Activated naive CD4-positive, alpha-beta T cell treated with anti-CD3 and anti-CD28 coated beads, Interleukin-2, amount 50 U/mL, for 72 hours (primary cell): ENCODE measurements around the gene MPC1L. TPM values are rescaled to one million over a fixed set of nuclear protein-coding genes. Genes with fewer than 3 reads are reported as not detected.

Source experiments
- ATAC-seq, 2 donors: fragments of 150-1000 bp; cut with Tn5 transposase; 2 replicates each; pipeline ENCODE4 v1.10.0; 2021; ENCODE audit warnings: mild to moderate bottlenecking in 2 of 2, moderate library complexity in 2 of 2
- DNase-seq, 2 donors: peaks; one replicate each; pipeline ENCODE4 v3.0.0; 2021 to 2022; ENCODE audit warnings: low spot score in 2 of 2
- H3K27ac Mint-ChIP-seq, 2 donors: one replicate each; pipeline ENCODE4 v1.8.0; 2022; ENCODE audit warnings: mild to moderate bottlenecking in 2 of 2, mixed read lengths in 2 of 2
- H3K36me3 Mint-ChIP-seq, 2 donors: one replicate each; pipeline ENCODE4 v1.8.0; 2022; ENCODE audit warnings: mixed read lengths in 2 of 2
- H3K9me3 Mint-ChIP-seq, 2 donors: one replicate each; pipeline ENCODE4 v1.8.0; 2022; ENCODE audit warnings: mixed read lengths in 2 of 2
- total RNA-seq, 2 donors: library from RNA; stranded (reverse); gene quantifications; one replicate each; pipeline ENCODE4 v1.2.3, GENCODE V29; 2022

Gene MPC1L
- total RNA-seq, 2 donors from 2014 or later, result not detected

GRCh38 chrX:40615976-40616375 is 7.3 kb upstream of the MPC1L start:
- DNase-seq, result no peak
- Mint-ChIP-seq H3K9me3 (no peaks in the 10 kb centered on the region), H3K27ac (no peak overlapping the region), H3K36me3 (no peaks in the 10 kb centered on the region)
- no peak for ATAC-seq

GRCh38 chrX:40617566-40617965 is 5.7 kb upstream of the MPC1L start:
- peak overlapping the region in 1 of 2 donors; percentile 29 for H3K27ac Mint-ChIP-seq
- DNase-seq, result no peak
- no peaks in the 10 kb centered on the region for H3K36me3 Mint-ChIP-seq
- ATAC-seq, result no peak
- H3K9me3 Mint-ChIP-seq, result no peaks in the 10 kb centered on the region

- Mint-ChIP-seq H3K36me3 (no peaks in the 10 kb centered on the region), H3K9me3 (no peaks in the 10 kb centered on the region), H3K27ac (no peak overlapping the region)
- no peak for DNase-seq
- ATAC-seq, result no peak
These were observed 619 bp upstream of the MPC1L start for GRCh38 chrX:40622479-40623138.

GRCh38 chrX:40623665-40624064 is 437 bp downstream of the MPC1L start:
- DNase-seq, result no peak

GRCh38 chrX:40625294-40625693 is 2.1 kb downstream of the MPC1L start:
- H3K9me3 Mint-ChIP-seq, result no peaks in the 10 kb centered on the region
- no peak for ATAC-seq
- DNase-seq, result no peak
- H3K36me3 Mint-ChIP-seq, result no peaks in the 10 kb centered on the region
- no peak overlapping the region for H3K27ac Mint-ChIP-seq

More at GRCh38 chrX:40623665-40624064, 437 bp downstream of the MPC1L start:
- Mint-ChIP-seq H3K9me3 (no peaks in the 10 kb centered on the region), H3K36me3 (no peaks in the 10 kb centered on the region), H3K27ac (no peak overlapping the region)
- no peak for ATAC-seq

DNA sequence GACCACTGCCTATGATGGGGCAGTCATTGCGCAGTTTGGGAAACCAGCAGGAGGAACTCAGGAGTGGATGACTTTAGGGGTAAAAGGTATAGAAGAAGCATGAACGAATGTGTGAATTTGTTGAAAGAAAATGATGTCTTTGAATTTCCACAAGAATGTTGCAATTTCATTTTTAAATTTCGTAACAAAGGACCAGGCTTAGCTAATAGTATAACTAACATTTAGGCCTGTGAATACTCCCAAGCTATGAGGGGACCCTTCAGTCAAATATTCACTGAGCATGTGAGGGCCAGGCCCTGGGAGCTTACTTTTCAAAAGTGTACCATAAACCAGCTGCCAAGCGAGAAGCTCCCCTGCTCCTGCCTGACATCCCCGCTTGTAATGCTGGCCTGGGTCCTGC is 5.3 kb downstream of the MPC1L start:
- ATAC-seq, result no peak
- Mint-ChIP-seq H3K36me3 (no peaks in the 10 kb centered on the region), H3K27ac (no peak overlapping the region), H3K9me3 (no peaks in the 10 kb centered on the region)
- no peak for DNase-seq

DNA sequence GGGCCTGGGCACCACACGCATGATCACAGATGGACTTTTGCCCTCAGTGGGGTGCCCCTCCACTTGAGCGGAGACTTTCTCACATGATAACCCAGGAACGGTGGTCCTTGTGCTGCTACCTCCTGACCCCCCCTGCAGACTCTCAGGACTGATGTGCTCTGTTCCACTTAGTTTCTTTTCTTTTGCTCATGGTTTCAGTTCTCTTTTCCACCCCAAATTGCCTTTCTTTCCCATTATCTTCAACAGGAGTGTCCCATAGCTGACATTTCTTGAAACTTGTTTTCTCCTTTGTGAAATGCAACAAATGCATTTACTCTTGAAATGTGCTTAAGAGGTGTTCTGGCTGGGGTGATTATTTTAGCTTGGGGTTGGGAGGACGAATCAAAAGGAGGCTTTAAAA is 9.0 kb downstream of the MPC1L start:
- ATAC-seq (no peak), DNase-seq (no peak)
- Mint-ChIP-seq H3K27ac (peak overlapping the region in 1 of 2 donors; percentile 72), H3K9me3 (no peaks in the 10 kb centered on the region), H3K36me3 (peaks cover 0 to 7% of the 10 kb centered on the region in 2 donors)

- DNase-seq (no peak), ATAC-seq (no peak)
- Mint-ChIP-seq H3K27ac (no peak overlapping the region), H3K36me3 (peaks cover 7 to 11% of the 10 kb centered on the region in 2 donors), H3K9me3 (no peaks in the 10 kb centered on the region)
These were observed 14.5 kb downstream of the MPC1L start for GRCh38 chrX:40637687-40638086.

- Mint-ChIP-seq H3K36me3 (peaks cover 19 to 28% of the 10 kb centered on the region in 2 donors), H3K27ac (peak overlapping the region in 1 of 2 donors; percentile 87), H3K9me3 (no peaks in the 10 kb centered on the region)
- DNase-seq, result no peak
- ATAC-seq, result no peak
These were observed 20.9 kb downstream of the MPC1L start for GRCh38 chrX:40644176-40644575.

DNA sequence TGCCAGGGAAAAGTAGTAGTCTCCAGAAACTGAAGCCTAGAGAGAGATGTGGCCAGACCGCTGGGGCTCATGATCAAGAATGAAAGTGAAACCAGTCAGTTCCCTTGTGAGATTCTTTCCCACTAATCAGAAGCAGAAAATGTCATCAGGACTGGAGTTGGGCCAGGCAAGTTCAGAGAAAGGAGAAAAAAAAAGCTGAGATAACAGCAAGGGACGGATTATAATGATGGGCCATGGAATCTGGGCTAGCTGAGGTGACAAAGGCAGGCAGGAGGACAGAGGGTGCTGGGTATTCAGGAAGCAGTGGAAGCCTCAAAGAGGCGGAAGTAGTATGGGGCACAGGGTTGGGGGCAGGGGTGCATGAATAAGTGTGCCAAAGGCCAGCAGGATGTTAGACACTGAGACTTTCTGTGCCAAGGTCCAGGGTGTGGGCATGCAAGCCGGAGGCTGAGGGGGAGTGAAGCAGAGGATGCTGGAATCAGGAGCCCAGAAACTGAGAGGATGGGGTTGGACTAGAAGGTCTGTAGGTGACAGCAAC is 21.7 kb downstream of the MPC1L start:
- DNase-seq (peak; percentile 8 to 55), ATAC-seq (peak; percentile 42 to 62)
- Mint-ChIP-seq H3K9me3 (no peaks in the 10 kb centered on the region), H3K27ac (peak overlapping the region; percentile 84 to 87), H3K36me3 (peaks cover 19 to 28% of the 10 kb centered on the region in 2 donors)

DNA sequence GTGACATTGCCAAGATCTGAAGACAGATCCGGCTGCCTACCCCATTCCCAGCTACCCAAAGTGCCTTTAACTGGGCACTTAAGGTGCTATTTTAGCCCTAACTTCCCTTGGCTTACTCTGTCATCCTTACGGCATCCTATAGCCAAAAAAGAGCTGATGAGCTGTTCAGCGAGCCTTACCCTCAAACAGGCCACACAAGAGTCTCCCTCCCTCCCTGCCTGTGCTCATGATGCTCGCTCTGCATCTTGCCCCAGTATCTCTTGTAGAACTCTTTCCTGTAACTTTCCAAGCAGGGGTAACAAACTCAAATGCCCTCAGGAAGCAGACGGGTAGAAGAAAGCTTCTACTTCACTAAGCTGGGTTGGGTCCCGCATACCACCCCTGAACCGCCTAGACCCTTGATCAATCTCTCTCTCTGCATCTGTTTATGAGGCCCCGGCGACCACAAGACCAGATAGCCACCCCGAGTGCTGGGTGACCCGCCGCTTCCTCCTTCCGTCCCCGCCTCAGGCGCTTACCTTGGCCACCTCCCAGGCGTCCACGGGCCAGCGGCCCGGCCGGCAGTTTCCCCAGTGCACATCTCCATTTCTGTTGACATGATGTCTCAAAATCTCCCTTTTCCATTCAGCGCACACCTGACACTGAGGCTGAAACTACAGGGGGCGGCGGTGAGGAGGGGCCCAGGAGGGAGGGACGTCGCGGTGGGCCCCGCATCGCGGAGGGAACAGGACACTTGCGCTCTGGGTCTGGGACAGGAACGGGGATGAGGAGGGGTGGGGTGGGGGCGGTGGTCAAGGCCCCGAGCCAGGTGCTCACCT is 23.5 kb downstream of the MPC1L start:
- H3K36me3 Mint-ChIP-seq, result peaks cover 19 to 27% of the 10 kb centered on the region in 2 donors
- H3K9me3 Mint-ChIP-seq, result no peaks in the 10 kb centered on the region
- DNase-seq, result peak; percentile 13 to 60
- ATAC-seq, result peak; percentile 40 to 47
- peak overlapping the region; percentile 97 to 98 for H3K27ac Mint-ChIP-seq

DNA sequence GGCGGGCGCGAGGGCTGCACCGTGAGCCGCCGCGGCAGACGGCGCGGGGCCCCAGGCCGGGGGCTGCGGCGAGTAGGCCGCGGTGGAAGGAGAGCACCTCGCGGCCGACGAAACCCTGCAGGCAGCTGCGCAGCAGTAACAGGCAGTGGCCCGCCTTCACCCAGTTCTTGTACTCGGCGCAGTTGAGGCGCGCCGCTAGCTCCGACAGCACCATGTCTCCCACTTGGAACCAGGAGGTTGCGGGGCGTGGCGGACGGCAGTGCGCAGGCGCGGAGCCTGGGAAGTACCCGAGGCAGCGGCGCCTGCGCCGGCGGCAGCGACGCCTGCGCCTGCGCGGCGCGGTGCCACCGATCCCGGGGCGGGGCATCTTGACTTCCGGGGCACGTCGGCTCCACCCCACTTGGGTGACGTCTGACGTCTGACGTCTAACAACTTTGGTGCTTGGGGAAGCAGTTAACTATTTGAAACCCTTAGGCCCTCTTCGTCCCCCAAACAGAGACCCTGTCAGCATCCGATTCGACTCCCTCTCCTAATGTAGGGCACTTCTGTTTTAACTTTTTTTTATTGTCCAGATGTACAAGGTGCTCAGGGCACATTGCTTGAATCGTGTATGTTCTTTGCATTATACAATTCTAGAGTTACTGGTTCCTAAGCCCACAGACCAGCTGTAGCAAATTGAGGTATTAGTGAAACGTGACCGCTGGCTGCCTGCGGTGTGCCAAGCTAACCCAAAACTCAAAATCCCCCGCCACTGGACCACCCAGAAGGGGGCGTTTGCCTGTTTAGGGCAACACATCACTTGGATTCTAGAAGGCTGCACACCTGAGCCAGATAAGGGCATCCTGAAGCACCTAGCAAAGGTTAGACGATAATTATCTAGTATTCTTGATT is 24.3 kb downstream of the MPC1L start, which contains the start of gene CXorf38:
Gene CXorf38 (minus strand): TSS at position 255 of the 891 bp plus-strand sequence. CDS start 41 bp downstream, at position 214.
- peak within 1 kb of the TSS; percentile 97 to 98 for H3K27ac Mint-ChIP-seq
- ATAC-seq (peak; percentile 73 to 84), DNase-seq (peak; percentile 90 to 91)
- no peaks in the 10 kb centered on the region for H3K9me3 Mint-ChIP-seq
- H3K36me3 Mint-ChIP-seq, result peaks cover 19% of the 10 kb centered on the region in 2 donors

GRCh38 chrX:40651620-40652223 is 28.5 kb downstream of the MPC1L start:
- peaks cover 2 to 3% of the 10 kb centered on the region in 2 donors for H3K36me3 Mint-ChIP-seq
- ATAC-seq (no peak), DNase-seq (peak in 1 of 2 donors; percentile 61)
- no peaks in the 10 kb centered on the region for H3K9me3 Mint-ChIP-seq
- no peak overlapping the region for H3K27ac Mint-ChIP-seq

- H3K27ac Mint-ChIP-seq, result no peak overlapping the region
- no peak for ATAC-seq
- no peaks in the 10 kb centered on the region for H3K36me3 Mint-ChIP-seq
- no peak for DNase-seq
- H3K9me3 Mint-ChIP-seq, result no peaks in the 10 kb centered on the region
These were observed 29.4 kb downstream of the MPC1L start for GRCh38 chrX:40652664-40653063.

DNA sequence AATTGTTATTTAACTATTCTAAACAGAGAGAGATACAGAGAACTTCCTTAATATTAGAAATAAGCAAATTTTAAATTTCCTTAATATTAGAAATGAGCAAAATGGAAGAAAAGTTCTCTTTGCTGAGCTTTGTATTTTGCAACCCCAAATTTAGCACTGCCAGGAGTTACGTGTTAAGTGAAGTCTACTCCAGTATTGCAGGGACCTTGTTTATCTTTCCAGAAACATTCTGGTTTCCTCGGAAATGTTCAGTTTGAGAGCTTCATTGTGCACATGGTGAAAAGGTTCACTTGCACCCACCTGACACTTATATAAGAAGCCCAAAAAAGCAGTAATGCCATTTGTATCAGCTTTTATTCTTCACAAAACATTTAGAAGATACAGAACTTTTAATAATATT is 30.3 kb downstream of the MPC1L start:
- no peak overlapping the region for H3K27ac Mint-ChIP-seq
- DNase-seq (no peak), ATAC-seq (no peak)
- no peaks in the 10 kb centered on the region for H3K36me3 Mint-ChIP-seq
- no peaks in the 10 kb centered on the region for H3K9me3 Mint-ChIP-seq

- ATAC-seq (no peak), DNase-seq (no peak)
- H3K36me3 Mint-ChIP-seq, result no peaks in the 10 kb centered on the region
- no peaks in the 10 kb centered on the region for H3K9me3 Mint-ChIP-seq
- H3K27ac Mint-ChIP-seq, result no peak overlapping the region
These were observed 37.2 kb downstream of the MPC1L start for GRCh38 chrX:40660381-40660780.
